GM13976 (cell line): Measurements from ENCODE around the gene COL20A1.

Experiments used
- DNase-seq: peaks from one replicate; pipeline ENCODE4 v3.0.0; 2012; ENCODE audit warnings: low spot score
- in situ Hi-C: fragments of 300-500 bp; cut with MboI; formaldehyde crosslinking; loops from one replicate; pipeline ENCODE4 v1.12.0; 2022; ENCODE audit warnings: low sequenced_read_pairs, mixed read lengths, inconsistent platforms; ENCODE audit not compliant: unreplicated experiment
- TF ChIP-seq, protein P1 (sequence below): IDR thresholded peaks from 2 replicates; pipeline ENCODE4 v1.5.1; 2012; ENCODE audit warnings: borderline replicate concordance, mild to moderate bottlenecking; ENCODE audit not compliant: insufficient read depth; ENCODE audit errors: extremely low read depth, missing control alignments, control extremely low read depth

Gene COL20A1

GRCh38 chr20:63255931-63256704 is 36.9 kb upstream of the COL20A1 start:
- TF ChIP-seq, protein P1, sequence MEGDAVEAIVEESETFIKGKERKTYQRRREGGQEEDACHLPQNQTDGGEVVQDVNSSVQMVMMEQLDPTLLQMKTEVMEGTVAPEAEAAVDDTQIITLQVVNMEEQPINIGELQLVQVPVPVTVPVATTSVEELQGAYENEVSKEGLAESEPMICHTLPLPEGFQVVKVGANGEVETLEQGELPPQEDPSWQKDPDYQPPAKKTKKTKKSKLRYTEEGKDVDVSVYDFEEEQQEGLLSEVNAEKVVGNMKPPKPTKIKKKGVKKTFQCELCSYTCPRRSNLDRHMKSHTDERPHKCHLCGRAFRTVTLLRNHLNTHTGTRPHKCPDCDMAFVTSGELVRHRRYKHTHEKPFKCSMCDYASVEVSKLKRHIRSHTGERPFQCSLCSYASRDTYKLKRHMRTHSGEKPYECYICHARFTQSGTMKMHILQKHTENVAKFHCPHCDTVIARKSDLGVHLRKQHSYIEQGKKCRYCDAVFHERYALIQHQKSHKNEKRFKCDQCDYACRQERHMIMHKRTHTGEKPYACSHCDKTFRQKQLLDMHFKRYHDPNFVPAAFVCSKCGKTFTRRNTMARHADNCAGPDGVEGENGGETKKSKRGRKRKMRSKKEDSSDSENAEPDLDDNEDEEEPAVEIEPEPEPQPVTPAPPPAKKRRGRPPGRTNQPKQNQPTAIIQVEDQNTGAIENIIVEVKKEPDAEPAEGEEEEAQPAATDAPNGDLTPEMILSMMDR, result no peak
- in situ Hi-C loops, result no loop called here

GRCh38 chr20:63256954-63257353 is 36.0 kb upstream of the COL20A1 start:
- in situ Hi-C loops, result no loop called here
- TF ChIP-seq, protein P1, result no peak
- no peak for DNase-seq

More at GRCh38 chr20:63255931-63256704, 36.9 kb upstream of the COL20A1 start:
- DNase-seq, result no peak

DNA sequence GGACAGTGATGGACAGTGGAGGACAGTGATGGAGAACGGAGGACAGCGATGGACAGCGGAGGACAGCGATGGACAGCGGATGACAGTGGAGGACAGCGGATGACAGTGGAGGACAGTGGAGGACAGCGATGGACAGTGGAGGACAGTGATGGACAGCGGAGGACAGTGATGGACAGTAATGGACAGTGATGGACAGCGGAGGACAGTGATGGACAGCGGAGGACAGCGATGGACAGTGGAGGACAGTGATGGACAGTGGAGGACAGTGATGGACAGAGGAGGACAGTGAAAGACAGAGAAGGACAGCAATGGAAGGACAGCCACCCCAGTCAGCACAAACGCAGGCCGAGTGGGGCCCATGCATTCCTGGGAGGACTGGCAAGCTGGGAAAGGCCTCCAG is 35.4 kb upstream of the COL20A1 start:
- in situ Hi-C loops, result no loop called here
- DNase-seq, result no peak
- TF ChIP-seq, protein P1, result no peak

GRCh38 chr20:63258781-63259180 is 34.2 kb upstream of the COL20A1 start:
- in situ Hi-C loops, result no loop called here
- TF ChIP-seq, protein P1, result no peak
- no peak for DNase-seq

DNA sequence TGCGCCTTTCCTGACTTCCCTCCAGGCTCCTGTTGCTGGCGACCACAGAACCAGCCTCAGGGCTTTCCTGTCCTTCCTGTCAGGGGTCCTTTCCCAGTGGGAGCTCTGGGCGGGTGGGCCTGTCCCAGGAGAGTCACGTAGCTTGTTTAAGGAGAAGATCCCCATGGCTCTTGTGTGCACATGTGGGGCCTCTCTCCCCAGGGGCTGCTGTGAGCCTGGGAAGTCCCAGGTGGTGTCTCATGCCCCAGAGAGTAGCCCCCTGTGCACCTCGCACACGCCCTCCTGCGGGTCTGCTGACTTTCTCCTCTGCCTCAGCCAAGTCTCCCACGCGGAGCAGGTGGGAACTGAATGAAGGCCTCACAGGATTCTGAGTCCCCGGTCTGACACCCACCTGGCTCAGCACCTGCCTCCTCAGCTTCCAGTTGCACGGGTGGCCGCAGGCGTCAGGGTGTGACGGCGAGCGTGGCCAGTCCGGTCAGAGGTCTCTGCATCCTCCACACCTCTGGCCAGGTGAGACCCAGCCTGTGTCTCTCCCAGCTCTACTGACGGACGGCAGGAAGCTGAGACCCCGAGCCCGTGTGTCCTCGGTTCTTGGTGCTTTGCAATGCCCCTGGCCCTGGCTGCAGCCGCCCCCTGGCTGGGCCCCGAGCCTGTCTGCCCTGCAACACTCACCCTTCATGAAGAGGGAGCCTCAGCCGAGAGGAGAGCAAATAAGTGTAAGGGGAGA is 33.1 kb upstream of the COL20A1 start:
- TF ChIP-seq, protein P1, result no peak
- in situ Hi-C loops, result no loop called here
- no peak for DNase-seq

DNA sequence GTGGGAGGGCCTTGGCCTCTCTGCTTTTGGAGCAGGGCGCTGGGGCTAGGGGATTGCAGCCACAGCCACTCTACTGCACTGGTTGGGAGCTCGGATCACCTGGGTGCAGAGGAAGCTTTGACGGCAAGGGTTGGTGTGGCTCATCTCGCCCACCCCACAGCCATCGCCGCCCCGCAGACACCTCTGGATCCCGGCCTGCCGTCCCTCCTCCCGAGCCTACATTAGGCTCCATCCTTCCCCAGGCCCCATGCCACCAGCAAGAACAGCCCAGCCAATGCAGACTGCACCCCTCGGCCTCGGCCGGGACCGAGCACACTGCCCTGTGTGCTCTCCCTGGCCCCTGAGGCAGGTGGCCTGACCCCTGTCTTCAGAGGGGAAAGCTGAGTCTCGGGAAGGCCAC is 32.5 kb upstream of the COL20A1 start:
- no peak for DNase-seq
- TF ChIP-seq, protein P1, result no peak
- in situ Hi-C loops, result no loop called here
